Epithelial cell of alveolus of lung (primary cell): ENCODE data around the gene PCDHA1. TPM values are rescaled to one million over a fixed set of nuclear protein-coding genes. Genes with fewer than 3 reads are reported as not detected.

Experiments
- total RNA-seq: library from RNA; depleted of rRNA; stranded (reverse); fragments of >200 nt; gene quantifications from 2 replicates; pipeline ENCODE4 v1.2.1, GENCODE V29; 2015

The PCDHA1 gene
- total RNA-seq, result not detected in 2 replicates

GRCh38 chr5:140785905-140786686 lies at the start of gene PCDHA1:
TSS of gene PCDHA1 (plus strand) at chr5:140786140.

GRCh38 chr5:140794595-140795258 lies 8.8 kb downstream of the PCDHA1 start, which contains the start of gene PCDHA2:
TSS of gene PCDHA2 (plus strand) at chr5:140794852.

GRCh38 chr5:140800816-140801493 lies 15.0 kb downstream of the PCDHA1 start, which contains the start of gene PCDHA3:
TSS of gene PCDHA3 (plus strand) at chr5:140801057.

GRCh38 chr5:140806834-140807775 lies 21.2 kb downstream of the PCDHA1 start, which contains the start of gene PCDHA4:
TSS of gene PCDHA4 (plus strand) at chr5:140807068.

GRCh38 chr5:140821375-140822280 lies 35.7 kb downstream of the PCDHA1 start, which contains the start of gene PCDHA5:
TSS of gene PCDHA5 (plus strand) at chr5:140821613.

GRCh38 chr5:140827704-140828361 lies 41.9 kb downstream of the PCDHA1 start, which contains the start of gene PCDHA6:
TSS of gene PCDHA6 (plus strand) at chr5:140827960. CDS start at chr5:140828092, 132 bp downstream.

GRCh38 chr5:140833993-140834392 lies 48.1 kb downstream of the PCDHA1 start, which contains the start of gene PCDHA7:
TSS of gene PCDHA7 (plus strand) at chr5:140834269. CDS start at chr5:140834384, 115 bp downstream.

GRCh38 chr5:140840978-140841962 lies 55.3 kb downstream of the PCDHA1 start, which contains the start of gene PCDHA8:
TSS of gene PCDHA8 (plus strand) at chr5:140841187. CDS start at chr5:140841322, 135 bp downstream.

GRCh38 chr5:140848139-140849102 lies 62.5 kb downstream of the PCDHA1 start, which contains the start of gene PCDHA9:
TSS of gene PCDHA9 (plus strand) at chr5:140848382. CDS start at chr5:140848496, 114 bp downstream.

GRCh38 chr5:140855772-140856674 lies 70.1 kb downstream of the PCDHA1 start, which contains the start of gene PCDHA10:
TSS of gene PCDHA10 (plus strand) at chr5:140855897. CDS start at chr5:140856049, 152 bp downstream.

GRCh38 chr5:140868721-140869554 lies 83.0 kb downstream of the PCDHA1 start, which contains the start of gene PCDHA11:
TSS of gene PCDHA11 (plus strand) at chr5:140868957. CDS start at chr5:140869104, 147 bp downstream.

GRCh38 chr5:140875085-140876065 lies 89.4 kb downstream of the PCDHA1 start, which contains the start of gene PCDHA12:
TSS of gene PCDHA12 (plus strand) at chr5:140875308. CDS start at chr5:140875473, 165 bp downstream.

GRCh38 chr5:140881889-140882590 lies 96.1 kb downstream of the PCDHA1 start, which contains the start of gene PCDHA13:
TSS of gene PCDHA13 (plus strand) at chr5:140882124. CDS start at chr5:140882269, 145 bp downstream.

